A673 (cell line): ENCODE data around the gene C19orf81.

Experiments
- EZH2 ChIP-seq: fragments of 200-600 bp; sonication (generic); IDR thresholded peaks from 2 replicates; pipeline ENCODE4 v1.6.1; 2017; ENCODE audit warnings: borderline replicate concordance, low read depth, mild to moderate bottlenecking, mixed read lengths, antibody characterized with exemption, low read length; ENCODE audit not compliant: poor library complexity, severe bottlenecking
- TF ChIP-seq, protein P1 (sequence below): fragments of 300-800, 200-600 bp; sonication (generic); conservative IDR thresholded peaks from 2 replicates; pipeline ENCODE4 v1.5.1; 2017; ENCODE audit warnings: low read depth, mild to moderate bottlenecking, antibody characterized with exemption, low read length, moderate library complexity, mixed read lengths

DNA sequence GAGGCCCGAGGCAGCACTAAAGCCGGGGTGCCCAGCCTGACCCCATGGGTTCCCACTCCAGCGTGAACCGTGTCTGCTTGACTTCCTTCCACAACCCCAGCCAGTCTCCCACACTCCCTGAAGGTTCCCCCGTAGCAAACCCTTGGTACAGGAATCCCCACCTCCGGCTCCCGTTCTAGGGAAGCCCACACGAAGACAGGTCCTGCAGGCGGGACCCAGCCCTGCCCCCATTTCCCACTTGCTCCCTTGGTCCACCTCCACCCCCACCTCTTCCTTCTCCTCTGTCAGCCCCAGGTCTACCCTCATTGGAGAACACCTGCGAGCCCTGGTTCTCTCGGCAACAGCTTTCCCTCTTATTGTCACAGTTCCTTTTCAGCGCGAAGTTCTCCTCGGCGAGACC, 23.9 kb downstream of the C19orf81 start:
- TF ChIP-seq, protein P1, sequence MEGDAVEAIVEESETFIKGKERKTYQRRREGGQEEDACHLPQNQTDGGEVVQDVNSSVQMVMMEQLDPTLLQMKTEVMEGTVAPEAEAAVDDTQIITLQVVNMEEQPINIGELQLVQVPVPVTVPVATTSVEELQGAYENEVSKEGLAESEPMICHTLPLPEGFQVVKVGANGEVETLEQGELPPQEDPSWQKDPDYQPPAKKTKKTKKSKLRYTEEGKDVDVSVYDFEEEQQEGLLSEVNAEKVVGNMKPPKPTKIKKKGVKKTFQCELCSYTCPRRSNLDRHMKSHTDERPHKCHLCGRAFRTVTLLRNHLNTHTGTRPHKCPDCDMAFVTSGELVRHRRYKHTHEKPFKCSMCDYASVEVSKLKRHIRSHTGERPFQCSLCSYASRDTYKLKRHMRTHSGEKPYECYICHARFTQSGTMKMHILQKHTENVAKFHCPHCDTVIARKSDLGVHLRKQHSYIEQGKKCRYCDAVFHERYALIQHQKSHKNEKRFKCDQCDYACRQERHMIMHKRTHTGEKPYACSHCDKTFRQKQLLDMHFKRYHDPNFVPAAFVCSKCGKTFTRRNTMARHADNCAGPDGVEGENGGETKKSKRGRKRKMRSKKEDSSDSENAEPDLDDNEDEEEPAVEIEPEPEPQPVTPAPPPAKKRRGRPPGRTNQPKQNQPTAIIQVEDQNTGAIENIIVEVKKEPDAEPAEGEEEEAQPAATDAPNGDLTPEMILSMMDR, result no peak
- no peak for TF ChIP-seq EZH2
